ENCODE data around the gene NFASC.

NFASC gene

DNA sequence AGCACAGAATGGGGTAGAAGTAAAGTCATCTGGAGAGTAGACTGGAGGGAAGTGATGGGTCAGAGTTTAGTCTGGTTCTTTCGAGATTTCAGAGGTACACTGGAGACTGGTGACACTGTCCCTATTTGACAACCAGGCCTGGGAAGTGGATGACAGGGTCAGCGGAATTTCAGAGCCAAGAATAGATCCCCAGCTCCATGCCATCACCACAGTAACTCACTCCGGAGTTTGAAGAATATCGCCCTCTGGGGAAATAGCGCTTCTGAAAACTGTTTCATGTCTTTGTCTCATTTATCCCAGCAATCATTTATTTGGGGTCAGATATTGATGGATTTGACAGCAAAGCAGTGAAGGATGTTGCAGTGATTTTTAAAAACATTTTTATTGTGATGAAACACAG is 7.6 kb upstream of the NFASC start:
- DNase-seq: no peak

DNA sequence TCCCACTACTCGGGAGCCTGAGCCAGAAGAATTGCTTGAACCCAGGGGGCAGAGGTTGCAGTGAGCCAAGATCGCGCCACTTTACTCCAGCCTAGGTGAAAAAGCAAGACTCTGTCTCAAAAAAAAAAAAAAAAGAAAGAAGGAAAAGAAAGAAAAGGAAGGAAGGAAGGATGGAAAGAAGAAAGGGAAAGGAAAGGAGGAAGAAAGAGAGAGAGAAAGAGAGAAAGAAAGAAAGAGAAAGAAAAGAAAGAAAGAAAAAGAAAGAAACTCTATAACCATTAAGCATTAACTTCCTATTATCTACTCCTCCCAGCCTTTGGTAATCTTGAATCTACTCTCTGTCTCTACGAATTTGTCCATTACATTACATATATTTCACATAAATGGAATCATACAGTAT is 6.9 kb upstream of the NFASC start:
- DNase-seq: no peak

DNA sequence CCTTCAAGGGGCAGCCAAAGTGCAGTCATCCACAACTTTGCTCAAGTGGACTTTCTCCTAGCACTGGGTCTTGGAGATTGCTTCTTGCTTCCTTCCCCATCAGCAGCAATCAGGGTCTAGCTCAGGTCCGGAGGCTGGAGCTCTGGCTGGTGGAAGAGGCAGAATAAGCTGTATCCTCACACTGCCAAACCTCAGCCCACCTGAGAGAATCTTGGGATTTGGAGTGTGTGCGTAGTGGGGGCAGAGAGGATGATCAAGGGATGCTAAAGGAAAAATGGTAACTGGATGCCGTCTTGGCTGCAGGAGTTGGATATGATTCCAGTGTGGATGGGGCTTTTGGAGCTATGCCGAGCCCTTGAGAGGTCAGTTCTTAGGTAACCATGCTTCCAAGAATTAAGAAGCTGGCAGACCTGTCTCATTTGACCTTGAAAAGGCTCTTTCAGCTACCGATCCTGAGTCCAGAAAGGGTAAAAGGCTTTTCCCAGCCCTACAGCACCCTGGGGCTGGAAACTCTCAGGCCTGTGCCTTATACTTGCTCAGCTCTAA is 4.5 kb upstream of the NFASC start:
- DNase-seq: no peak

DNA sequence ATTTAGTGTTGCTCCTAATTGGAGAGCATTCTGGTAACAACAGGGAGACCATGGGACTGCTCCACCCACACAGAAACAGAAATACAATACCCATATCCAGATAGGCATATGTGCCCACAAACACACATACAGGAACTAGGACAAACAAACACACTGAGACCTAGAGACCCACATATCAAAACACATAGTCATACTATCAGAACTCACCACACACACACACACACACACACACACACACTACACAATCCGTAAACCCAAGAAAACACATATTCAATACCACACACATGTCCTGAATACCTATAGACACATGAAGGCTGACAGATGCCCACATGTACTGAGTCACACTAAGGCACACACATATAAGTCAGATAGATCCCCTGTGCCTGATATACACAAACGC is 3.5 kb upstream of the NFASC start:
- DNase-seq: no peak

DNA sequence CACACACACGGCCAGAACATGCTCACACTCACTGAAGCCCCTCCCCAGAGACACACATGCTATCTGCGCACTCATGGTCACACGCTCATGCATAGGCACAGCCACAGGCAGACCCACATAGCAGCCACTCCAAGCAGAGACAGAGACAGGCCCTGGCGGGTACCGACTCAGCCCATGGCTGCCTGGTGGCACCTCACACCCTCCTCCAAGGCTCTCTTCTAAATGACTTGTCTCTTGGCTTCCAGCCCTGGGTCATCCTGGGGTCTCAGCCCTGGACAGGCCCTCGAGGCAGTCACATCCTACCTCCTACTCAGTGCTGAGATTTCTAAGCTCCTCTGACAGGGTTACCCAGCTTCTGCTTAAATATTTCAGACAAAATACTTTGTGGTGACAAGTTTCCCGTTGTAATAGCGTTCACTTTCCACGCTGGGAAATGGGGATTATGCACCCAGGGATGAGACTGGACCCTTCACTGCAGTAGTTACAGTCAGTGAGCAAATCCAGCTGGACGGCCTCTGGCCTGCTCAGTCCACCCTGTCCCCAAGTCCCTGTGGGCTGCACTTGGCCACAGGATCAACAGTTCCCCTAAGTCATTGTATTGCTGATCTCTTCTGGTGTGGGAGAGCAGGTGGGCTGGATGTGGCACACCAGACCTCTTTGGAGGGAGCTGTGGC is 2.9 kb upstream of the NFASC start:
- DNase-seq: no peak

DNA sequence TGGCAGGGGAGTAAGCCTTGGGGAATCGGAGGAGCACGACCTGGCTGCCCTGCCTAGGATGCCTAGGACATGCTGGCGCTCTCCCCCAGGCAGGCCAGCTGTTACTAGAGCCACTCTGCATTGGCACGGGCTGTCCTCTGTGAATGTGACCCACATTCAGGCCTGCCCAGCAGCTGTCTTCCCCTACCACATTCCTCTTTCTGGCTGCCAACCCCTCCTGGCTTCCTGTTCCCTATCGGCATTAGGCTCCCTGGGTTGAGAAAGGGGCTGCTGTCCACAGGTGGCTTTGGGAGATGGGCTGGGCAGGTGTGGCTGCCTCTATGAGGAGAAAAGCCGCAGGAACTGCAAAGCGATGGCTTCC is 2.3 kb upstream of the NFASC start:
- DNase-seq: no peak

DNA sequence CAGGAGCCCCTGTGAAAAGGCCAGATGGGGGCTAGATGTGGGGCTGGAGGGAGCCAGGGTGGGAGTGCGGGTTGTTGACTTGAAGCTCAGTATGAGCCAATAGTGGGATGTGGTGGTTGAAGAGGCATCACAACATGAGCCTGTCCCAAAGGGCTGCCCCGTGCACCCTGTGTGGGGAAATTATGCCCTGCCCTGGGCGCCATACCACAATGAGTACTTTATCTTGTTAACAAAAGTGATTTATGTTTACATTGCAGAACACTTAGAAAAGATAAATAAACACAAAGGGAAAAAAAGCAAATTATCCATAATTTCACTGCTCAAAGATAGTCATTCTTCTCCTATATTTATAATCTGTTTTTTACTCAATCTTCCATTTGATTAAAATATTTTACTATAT is 1.6 kb upstream of the NFASC start:
- no peak for DNase-seq

DNA sequence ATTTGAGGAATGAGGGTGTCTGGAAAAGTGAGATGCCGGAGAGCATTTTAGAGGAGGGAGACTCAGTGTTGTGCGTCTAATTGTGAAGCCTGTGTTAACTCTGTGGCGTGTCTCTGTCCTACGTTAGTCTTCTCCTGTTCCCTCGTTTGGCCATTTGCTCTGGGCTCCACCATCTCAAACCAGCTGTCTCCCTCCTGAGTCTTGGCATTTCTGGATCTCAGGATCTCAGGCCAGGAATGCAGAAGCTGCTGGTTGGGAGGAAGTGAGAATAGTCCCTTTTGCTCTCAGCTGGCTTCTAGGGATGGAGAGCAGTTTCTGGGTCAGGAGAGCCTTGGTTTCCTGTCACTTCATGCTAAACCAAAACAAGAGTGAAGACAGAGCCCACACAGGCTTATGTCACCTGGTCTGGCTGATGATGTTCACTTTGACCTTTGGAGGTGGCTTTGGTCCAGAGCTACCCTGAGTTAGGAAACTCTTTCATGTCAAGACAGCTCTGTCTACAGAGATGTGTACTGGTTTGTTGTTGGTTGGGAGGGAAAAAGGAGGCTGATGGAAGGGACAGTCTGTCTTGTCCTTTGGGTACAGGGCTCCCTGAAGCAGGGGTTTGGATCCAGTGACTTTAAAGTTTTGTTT is 859 bp downstream of the NFASC start:
- no peak for DNase-seq

DNA sequence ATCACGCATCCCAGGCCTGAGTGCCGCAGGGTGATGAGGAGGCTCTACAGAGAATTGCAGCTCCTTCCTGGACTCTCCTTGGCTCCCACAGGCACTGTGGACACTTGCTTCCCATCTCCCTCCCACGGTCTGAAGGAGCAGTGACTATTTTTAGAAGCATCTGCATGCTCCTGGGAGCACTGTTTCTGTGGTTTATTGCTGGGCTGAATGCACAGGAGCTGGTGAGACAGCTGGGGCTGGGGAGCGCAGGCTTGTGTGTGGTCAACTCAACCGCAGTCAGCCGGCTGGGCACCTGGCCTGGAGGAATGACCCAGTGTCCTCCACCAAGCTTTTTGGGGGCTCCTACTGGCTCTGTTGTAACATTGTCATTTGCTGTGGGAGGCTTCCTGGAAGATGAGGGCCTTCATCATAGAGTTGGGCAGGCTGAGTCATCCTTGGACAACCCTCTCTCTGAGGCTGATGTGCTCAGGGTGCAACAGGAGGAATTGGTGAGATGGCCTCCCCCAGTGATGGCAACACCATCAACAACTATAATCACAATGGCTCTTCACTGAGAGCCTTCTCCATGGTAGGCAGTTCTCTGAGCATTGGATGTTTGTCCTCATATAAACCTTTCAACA is 1.7 kb downstream of the NFASC start:
- DNase-seq: no peak

DNA sequence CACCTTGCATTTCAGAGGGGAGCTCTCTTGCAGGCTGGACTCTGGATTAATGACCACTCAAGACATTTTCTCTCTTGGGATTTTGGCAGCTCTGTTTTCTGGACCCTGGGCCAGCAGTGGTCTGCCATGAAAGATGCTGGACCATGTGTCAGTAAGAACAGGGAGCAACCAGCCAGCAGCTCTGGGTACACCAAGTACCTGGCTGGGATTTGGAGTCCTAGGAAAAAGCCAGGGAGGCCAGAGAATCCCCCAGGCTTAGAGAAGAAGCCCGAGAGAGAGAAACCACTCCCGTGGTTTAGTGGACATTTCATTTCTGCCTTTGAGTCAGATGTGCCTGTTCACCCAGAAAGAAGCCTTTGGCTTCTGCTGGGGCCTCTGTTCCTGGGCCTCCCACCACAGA is 2.5 kb downstream of the NFASC start:
- DNase-seq: no peak

DNA sequence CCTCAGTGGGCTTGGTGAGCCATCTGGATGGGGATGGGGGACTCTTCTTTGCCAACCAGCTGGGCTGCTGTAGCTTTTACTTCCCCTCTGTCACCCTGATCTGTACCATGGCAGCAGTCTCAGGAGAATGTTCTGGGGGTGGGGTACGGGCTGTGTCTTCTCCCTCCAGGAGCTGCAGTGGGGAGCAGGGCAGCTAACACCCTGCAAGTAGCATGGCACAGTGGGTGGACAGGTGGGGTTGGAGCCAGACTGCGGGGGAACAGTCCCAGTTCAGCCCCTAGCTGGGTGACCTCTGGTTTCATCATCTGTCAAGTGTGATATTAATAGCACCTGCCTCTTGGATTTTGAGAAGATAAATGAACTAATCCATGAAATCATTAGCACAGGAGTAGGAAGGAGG is 3.1 kb downstream of the NFASC start:
- no peak for DNase-seq

DNA sequence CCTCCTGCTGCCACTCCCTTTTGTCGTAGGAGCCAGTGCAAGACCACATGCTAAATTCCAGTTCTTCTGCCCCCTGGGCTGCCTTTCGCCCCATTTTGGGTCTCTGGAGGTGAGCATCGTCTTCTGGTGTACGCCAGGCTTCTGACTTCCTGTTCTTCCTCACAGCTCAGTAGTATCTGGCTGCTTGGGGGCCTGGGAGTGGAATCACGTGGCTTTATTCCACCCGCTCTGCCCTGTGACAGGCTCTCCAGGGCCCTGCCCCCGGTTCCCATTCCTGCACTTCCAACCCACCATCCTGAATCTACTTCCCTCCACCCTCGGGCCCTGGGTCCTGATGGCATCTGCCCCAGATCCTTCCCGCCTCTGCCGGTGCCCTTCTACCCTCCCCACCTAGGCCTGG is 3.6 kb downstream of the NFASC start:
- no peak for DNase-seq

DNA sequence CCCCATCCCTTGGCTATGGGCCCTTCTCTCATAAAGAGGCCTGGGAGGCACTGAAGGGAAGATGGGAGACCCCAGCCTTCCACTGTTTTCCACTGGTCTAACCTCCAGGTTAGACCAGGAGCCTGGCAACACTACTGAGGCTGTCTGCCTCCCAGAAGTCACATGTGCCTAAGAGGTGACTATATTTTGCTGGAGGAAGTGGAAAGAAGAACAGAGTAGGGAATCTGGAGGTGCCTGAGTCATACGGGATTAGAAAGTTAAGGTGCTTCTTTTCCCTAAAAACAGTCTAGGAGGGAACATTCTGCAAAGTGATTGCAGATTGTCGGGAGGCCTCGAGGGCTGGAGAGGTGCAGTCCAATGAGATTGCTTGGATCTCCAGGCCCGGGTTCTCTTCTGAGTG is 4.6 kb downstream of the NFASC start:
- no peak for DNase-seq

DNA sequence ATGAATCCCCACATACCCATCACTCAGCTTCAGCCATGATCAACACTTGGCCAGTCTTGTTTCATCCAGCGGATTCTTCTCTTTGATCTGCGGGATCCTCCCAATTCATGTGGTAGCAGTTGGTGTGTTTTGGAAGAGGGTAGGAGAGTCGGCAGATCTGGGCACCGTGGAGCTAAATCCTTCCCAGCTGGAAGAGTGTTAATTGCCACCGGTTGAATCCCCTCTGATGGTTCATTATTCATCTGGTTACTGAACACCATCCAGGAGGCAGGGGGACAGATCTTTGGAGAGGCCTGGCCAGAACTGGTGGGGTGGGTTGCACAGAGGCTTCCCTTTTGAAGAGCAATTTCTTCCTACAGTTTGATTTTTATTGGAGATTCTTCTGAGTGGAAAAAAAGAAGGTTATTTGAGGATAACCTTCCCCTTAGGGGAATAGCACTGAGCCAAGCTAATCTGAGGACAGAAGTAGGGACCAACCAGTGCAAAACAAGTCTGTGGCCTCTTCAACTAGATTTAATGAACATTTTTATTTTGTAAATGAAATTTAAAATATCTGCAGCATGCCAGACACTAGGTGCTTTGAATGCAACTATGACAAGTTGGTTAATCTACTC is 8.1 kb downstream of the NFASC start:
- DNase-seq: no peak

DNA sequence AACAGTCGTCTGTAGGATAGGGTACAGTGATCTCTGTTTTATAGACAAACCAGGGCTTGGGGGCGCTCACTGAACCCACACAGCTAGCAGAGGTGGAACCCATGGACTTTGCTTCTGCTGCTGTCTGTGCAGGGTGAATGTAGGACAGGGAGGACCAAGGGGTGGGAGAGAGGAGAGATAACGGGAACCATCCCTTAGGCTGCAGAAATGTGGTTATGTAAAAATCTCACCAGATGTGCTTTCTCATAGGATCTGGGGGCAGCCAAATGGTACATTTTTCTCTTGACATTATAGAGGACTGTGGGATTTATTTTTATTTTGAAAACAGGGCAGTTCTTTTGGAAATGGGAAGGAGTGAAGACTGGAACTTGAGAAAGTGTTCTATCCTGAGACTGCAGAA is 8.7 kb downstream of the NFASC start:
- DNase-seq: no peak

DNA sequence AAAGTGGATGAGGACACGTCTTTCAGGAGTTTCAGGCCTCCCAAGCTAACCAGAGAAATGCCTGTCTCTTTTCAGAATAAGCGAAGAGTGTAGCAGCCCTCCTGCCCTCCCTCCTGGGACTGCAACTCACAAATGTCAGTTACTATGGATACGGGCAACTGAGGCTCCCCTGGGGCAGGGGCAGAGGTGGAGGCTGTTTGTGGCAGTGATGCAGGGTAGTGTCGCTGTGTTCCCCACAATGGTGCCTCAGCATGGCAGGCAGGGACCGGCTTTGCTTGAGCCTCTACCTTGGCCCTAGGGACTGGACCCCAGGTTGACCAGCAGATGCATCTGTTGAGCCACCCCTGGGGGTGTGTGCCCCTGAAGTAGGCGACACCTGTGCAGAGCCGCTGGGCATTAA is 10.2 kb downstream of the NFASC start:
- no peak for DNase-seq

DNA sequence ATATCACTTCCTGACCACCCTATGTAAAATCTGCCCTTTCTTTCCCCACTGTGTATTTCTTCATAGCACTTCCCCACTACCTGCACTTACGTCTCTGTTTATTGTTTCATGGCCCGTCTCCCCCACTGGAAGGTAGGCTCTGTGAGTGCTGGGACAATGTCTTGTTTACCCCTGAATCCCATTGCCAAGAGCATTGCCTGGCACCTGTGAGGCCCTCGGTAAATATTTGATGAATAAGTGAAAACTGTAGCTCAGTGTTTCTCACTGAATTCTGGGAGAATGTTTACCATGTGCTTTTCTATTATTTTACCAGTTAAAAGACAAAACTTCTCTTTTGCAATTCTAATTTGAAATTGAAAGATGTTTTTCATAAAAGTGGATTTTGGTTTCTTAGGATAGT is 11.8 kb downstream of the NFASC start:
- peak in 1 of 2 experiments; percentile 16 for DNase-seq

DNA sequence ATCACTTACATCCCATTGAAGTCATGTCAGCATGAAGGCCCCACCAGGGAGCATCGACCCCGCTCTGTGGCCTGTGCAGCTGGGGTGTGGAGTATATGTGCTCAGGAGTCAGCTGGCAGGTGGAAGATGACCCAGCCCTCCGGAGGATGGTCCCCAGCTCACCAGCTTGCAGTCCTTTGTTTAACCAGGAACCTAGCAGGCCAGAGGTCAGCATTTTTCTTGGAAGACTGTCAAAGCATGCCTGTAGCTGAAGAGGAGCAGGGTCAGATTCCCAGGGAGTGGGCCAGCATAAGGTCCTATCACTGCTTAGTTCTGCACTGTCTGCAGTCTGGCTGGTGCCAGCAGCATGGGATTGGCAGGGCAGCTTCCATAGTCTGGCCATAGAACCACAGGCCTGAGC is 12.7 kb downstream of the NFASC start:
- DNase-seq: peak in 1 of 2 experiments; percentile 16

DNA sequence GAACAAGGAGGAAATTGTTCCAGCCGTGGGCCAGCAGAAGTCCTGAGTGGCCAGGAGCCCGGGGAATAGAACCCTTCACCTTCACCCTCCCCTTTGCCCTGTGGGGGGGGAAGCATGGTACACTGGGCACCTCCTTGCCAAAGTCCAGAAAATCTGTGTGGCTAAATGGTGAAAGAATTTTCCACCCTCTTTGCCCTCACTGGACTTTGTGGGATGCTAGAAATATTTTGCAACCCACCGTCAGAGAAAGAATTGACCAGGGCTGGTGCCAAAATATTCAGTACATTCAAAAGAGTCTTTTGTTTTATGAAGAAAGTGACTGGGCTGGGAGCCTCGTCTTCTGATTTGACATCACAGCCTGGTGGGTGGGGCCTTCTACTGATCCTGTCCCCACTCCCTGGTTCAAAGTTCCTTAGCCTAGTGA is 14.6 kb downstream of the NFASC start:
- DNase-seq: no peak

DNA sequence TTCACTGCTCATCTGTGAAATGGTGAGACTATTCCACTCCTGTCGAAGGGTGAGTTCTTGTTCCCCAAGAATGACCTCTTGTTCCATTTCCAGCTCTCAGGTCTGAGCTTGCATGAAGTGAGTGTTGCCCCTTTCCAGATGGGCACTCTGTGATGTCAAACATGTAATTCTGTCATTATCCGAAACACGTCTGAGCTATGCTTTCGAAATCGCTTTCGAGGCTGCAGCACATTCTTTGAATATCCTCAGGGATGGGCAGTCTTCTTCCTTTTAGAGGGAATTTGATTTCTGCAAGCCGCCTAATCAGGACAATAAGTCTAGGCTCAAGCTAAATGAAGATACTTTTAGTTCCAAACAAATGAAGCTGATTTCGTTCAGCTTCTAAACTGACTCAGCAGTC is 15.1 kb downstream of the NFASC start:
- no peak for DNase-seq

DNA sequence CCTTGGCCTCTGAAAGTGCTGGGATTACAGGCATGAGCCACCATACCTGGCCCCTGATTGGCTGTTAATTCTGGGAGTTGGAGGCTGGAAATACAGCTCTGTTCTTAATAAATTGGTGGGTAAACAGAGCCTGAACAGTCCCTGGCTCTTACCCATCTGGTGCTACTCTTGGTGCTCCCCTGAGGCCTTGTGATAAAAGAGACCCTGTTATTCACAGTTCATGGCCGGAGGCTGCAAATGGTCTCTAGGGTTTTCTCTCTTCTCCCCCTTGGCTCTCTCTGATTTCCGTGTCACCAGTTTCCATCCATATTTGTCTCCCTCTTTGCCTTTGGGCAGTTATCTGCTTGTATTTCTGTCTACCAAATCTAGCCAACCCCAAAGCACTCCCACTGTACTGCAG is 17.2 kb downstream of the NFASC start:
- DNase-seq: no peak

DNA sequence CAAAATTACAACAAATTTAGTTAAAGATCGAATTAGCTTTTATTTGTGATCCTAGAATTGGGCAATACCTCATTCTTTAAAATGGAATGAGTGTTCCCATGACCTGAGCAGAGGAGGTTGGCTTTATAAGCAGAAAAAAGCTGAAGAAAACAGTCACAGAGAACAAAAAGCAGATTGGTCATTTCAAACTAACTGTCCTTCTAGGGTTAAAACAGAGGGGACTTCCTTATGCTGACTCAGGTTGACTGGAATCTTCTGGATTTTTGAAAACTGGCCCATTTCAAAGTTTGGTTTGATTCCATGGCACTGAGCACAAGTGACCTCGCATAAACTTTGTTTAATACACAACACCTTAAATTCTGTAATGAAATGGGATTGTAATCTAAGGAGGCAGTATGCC is 17.6 kb downstream of the NFASC start:
- DNase-seq: no peak

DNA sequence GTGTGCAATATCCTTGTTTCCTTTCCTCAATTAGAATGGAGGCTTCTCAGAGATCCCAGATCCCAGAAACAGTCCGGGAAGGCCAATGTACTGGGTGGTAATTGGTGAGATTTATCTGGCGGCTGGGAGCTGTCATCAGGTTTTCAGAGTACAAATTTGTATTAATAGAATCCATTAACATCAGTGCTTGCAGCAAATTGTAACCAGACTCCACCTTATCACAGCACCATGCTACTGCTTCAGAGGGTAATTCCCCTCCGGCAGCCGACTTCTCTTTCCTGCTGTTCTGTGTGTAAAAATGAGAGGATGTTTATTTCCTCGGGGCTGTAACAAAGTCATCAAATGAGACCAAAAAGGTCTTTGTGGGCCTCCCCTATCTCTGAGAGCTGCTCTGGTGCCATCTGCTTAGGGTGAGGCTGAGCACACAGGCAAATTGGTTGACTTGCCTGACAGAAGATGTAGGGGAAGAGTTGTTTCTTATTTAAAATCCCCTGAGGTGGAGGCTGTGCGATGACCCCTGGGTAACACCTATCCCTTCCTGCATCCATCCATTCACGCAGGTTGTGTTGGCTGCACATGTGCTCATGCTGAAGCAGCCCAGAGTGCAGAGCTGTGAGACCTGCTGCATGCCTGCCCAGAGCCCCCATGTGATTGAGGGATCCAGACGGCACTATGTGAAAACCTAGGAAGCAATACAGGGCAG is 19.2 kb downstream of the NFASC start:
- DNase-seq: no peak

All from SHP77 (cell line).